Endothelial cell of umbilical vein (primary cell): Measurements from ENCODE around the gene ENTPD1.

Experiments
- EZH2 ChIP-seq: IDR thresholded peaks from 2 replicates; pipeline ENCODE4 v1.6.1; 2012; ENCODE audit warnings: borderline replicate concordance, low read depth, mild to moderate bottlenecking, moderate library complexity, low read length, inconsistent platforms; ENCODE audit not compliant: severe bottlenecking
- MYC ChIP-seq: IDR thresholded peaks from one replicate; pipeline ENCODE4 v1.6.1; 2011; ENCODE audit warnings: mild to moderate bottlenecking, low read depth, low read length
- TF ChIP-seq, protein P1 (sequence below), 2 donors: IDR thresholded peaks; 1 replicate in 1 of 2; 2 replicates in 1 of 2; pipeline ENCODE4 v1.5.1; 2011; ENCODE audit warnings: low read length in 2 of 2, mild to moderate bottlenecking in 2 of 2, moderate library complexity in 2 of 2, control low read depth in 1 of 2, inconsistent platforms in 1 of 2, low read depth in 1 of 2; ENCODE audit not compliant: insufficient read depth in 1 of 2; ENCODE audit errors: extremely low read depth in 1 of 2

DNA sequence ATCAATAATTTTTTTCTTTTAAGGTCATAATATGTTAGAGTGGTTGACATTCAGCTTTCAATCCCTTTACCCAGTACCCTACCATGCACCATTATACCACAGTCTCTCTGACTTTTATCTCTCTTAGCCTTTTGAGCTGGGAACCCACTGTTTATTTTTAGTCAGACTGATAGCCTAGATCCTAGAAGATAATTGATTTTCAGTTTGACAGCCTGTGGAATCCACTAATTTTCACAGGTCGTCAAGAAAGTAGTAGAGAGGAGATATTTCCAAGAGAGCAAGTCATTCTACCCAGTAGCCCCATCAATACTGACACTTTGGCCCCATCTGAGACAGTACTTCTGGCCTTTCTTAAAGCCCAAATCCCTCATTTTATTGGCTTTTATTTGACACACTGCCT is 84.7 kb downstream of the ENTPD1 start:
- TF ChIP-seq, protein P1, sequence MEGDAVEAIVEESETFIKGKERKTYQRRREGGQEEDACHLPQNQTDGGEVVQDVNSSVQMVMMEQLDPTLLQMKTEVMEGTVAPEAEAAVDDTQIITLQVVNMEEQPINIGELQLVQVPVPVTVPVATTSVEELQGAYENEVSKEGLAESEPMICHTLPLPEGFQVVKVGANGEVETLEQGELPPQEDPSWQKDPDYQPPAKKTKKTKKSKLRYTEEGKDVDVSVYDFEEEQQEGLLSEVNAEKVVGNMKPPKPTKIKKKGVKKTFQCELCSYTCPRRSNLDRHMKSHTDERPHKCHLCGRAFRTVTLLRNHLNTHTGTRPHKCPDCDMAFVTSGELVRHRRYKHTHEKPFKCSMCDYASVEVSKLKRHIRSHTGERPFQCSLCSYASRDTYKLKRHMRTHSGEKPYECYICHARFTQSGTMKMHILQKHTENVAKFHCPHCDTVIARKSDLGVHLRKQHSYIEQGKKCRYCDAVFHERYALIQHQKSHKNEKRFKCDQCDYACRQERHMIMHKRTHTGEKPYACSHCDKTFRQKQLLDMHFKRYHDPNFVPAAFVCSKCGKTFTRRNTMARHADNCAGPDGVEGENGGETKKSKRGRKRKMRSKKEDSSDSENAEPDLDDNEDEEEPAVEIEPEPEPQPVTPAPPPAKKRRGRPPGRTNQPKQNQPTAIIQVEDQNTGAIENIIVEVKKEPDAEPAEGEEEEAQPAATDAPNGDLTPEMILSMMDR (IDR thresholded peaks at IDR 0.05; ENCODE audit: extremely low read depth in 1 of 2, insufficient read depth in 1 of 2, low read depth in 1 of 2, low read length in 2 of 2): no peak
- TF ChIP-seq MYC: no peak
- no peak for TF ChIP-seq EZH2
